NOMO-1 (cell line): ENCODE measurements around the gene GRIFIN.

ENCODE experiments used
- DNase-seq, 2 experiments: peaks; one replicate each; lab custom pipeline; 2025; ENCODE audit not compliant: unreplicated experiment in 2 of 2; lab: John Stamatoyannopoulos, UW

GRIFIN gene

GRCh38 chr7:2499719-2500430 lies 23.7 kb upstream of the GRIFIN start:
- DNase-seq: no peak

GRCh38 chr7:2499181-2499580 lies 23.0 kb upstream of the GRIFIN start:
- DNase-seq: no peak

- DNase-seq: no peak
These were observed 22.5 kb upstream of the GRIFIN start for GRCh38 chr7:2498708-2499107.

GRCh38 chr7:2497500-2498336 lies 21.5 kb upstream of the GRIFIN start:
- no peak for DNase-seq

GRCh38 chr7:2497065-2497464 lies 20.9 kb upstream of the GRIFIN start:
- DNase-seq: no peak

GRCh38 chr7:2496375-2496774 lies 20.2 kb upstream of the GRIFIN start:
- DNase-seq: no peak

GRCh38 chr7:2495418-2496299 lies 19.5 kb upstream of the GRIFIN start:
- DNase-seq: no peak

GRCh38 chr7:2494191-2495130 lies 18.3 kb upstream of the GRIFIN start:
- DNase-seq: no peak

GRCh38 chr7:2493205-2494164 lies 17.3 kb upstream of the GRIFIN start:
- no peak for DNase-seq

- DNase-seq: no peak
These were observed 15.8 kb upstream of the GRIFIN start for GRCh38 chr7:2492038-2492437.

- DNase-seq: no peak
These were observed 14.0 kb upstream of the GRIFIN start for GRCh38 chr7:2490181-2490651.

- DNase-seq: no peak
These were observed 12.5 kb upstream of the GRIFIN start for GRCh38 chr7:2488681-2489080.

- DNase-seq: no peak
These were observed 12.1 kb upstream of the GRIFIN start for GRCh38 chr7:2488272-2488645.

- no peak for DNase-seq
These were observed 11.5 kb upstream of the GRIFIN start for GRCh38 chr7:2487586-2488271.

- DNase-seq: no peak
These were observed 8.7 kb upstream of the GRIFIN start for GRCh38 chr7:2484868-2485267.

- no peak for DNase-seq
These were observed 7.3 kb upstream of the GRIFIN start for GRCh38 chr7:2483494-2483893.

- no peak for DNase-seq
These were observed 6.7 kb upstream of the GRIFIN start for GRCh38 chr7:2482725-2483451.

GRCh38 chr7:2481195-2481594 lies 5.0 kb upstream of the GRIFIN start:
- no peak for DNase-seq
